B cell (primary cell): Measurements from ENCODE around the gene TRAF3. TPM values are rescaled to one million over a fixed set of nuclear protein-coding genes. Genes with fewer than 3 reads are reported as not detected.

Source experiments
- ATAC-seq: fragments of 200-7000 bp; cut with Tn5 transposase; one replicate; pipeline ENCODE4 v1.10.0; 2021; ENCODE audit warnings: low read depth, mild to moderate bottlenecking, moderate number of reproducible peaks, moderate library complexity
- CTCF ChIA-PET: fragments of 350-600 bp; sonication (Branson Sonifier 250); formaldehyde crosslinking; loops from one replicate; lab custom pipeline; 2021; ENCODE audit warnings: antibody characterized with exemption, inconsistent platforms; lab: Charles Lee
- POLR2A ChIA-PET: fragments of 350-600 bp; sonication (Branson Sonifier 250); formaldehyde crosslinking; loops from one replicate; lab custom pipeline; 2021; ENCODE audit warnings: antibody characterized with exemption; lab: Charles Lee
- DNase-seq: peaks from one replicate; pipeline ENCODE4 v3.0.0; 2013
- H2AFZ ChIP-seq: 2 replicates; pipeline ENCODE4 v1.6.1; 2012; ENCODE audit warnings: mild to moderate bottlenecking, low read depth, low read length; ENCODE audit not compliant: insufficient read depth, poor library complexity, severe bottlenecking
- H3K27ac ChIP-seq, 2 donors: 1 replicate in 1 of 2; 2 replicates in 1 of 2; pipeline ENCODE4 v1.5.1; 2012 to 2013; ENCODE audit warnings: low read length in 2 of 2, mild to moderate bottlenecking in 2 of 2, moderate library complexity in 1 of 2
- H3K27me3 ChIP-seq, 4 experiments: fragments of 200-600 bp in 1 of 4; sonication (generic) in 1 of 4; replicated peaks in 1 of 4; 1 replicate in 2 of 4; 2 replicates in 2 of 4; pipeline versions ENCODE4 v1.6.1 to v1.7.0; 2013 to 2016; ENCODE audit warnings: low read length in 3 of 4, mild to moderate bottlenecking in 2 of 4, mixed read lengths in 1 of 4, moderate library complexity in 1 of 4; ENCODE audit not compliant: insufficient read depth in 4 of 4, control insufficient read depth in 3 of 4; ENCODE audit errors: control extremely low read depth in 1 of 4
- H3K36me3 ChIP-seq, 2 experiments: replicated peaks in 1 of 2; 1 replicate in 1 of 2; 2 replicates in 1 of 2; pipeline versions ENCODE4 v1.6.1 to v1.7.1; 2013; ENCODE audit warnings: low read length in 1 of 2; ENCODE audit not compliant: insufficient read depth in 2 of 2, control insufficient read depth in 1 of 2; ENCODE audit errors: control extremely low read depth in 1 of 2, extremely low read depth in 1 of 2
- H3K4me1 ChIP-seq, 2 donors: fragments of 200-600 bp in 1 of 2; sonication (generic) in 1 of 2; 1 replicate in 1 of 2; 2 replicates in 1 of 2; pipeline versions ENCODE4 v1.5.1 to v1.6.1; 2013 to 2017; ENCODE audit warnings: low read length in 2 of 2; ENCODE audit not compliant: control insufficient read depth in 2 of 2, insufficient read depth in 2 of 2
- H3K4me2 ChIP-seq: replicated peaks from 2 replicates; pipeline ENCODE3; 2012; ENCODE audit warnings: mild to moderate bottlenecking, low read depth, low read length; ENCODE audit not compliant: poor library complexity, severe bottlenecking
- H3K4me3 ChIP-seq, 5 experiments: fragments of 200-600 bp in 1 of 5; sonication (generic) in 1 of 5; 1 replicate in 3 of 5; 2 replicates in 2 of 5; pipeline versions ENCODE4 v1.5.1 to v1.7.0; 2011 to 2016; ENCODE audit warnings: low read length in 4 of 5, mild to moderate bottlenecking in 4 of 5, low read depth in 2 of 5, control low read depth in 1 of 5, moderate library complexity in 1 of 5; ENCODE audit not compliant: insufficient read depth in 1 of 5; ENCODE audit errors: control extremely low read depth in 1 of 5, extremely low read depth in 1 of 5
- H3K79me2 ChIP-seq: fragments of 200-600 bp; sonication (generic); one replicate; pipeline ENCODE4 v1.6.0; 2016; ENCODE audit warnings: low read length; ENCODE audit not compliant: control insufficient read depth, insufficient read depth
- H3K9ac ChIP-seq: fragments of 200-600 bp; sonication (generic); 2 replicates; pipeline ENCODE4 v1.6.1; 2017; ENCODE audit warnings: mild to moderate bottlenecking, low read length, moderate library complexity
- H3K9me3 ChIP-seq, 3 donors: one replicate each; pipeline versions ENCODE4 v1.6.1 to v1.7.1; 2013; ENCODE audit warnings: low read length in 2 of 3; ENCODE audit not compliant: control insufficient read depth in 2 of 3, insufficient read depth in 1 of 3; ENCODE audit errors: control extremely low read depth in 1 of 3
- H4K20me1 ChIP-seq: 2 replicates; pipeline ENCODE4 v1.6.0; 2012; ENCODE audit warnings: mild to moderate bottlenecking, low read length; ENCODE audit not compliant: insufficient read depth, control insufficient read depth, poor library complexity, severe bottlenecking
- H3K27ac Mint-ChIP-seq: one replicate; pipeline ENCODE4 v1.8.0; 2021; ENCODE audit warnings: mixed read lengths
- H3K27me3 Mint-ChIP-seq: one replicate; pipeline ENCODE4 v1.8.0; 2021; ENCODE audit warnings: mixed read lengths
- H3K4me1 Mint-ChIP-seq: one replicate; pipeline ENCODE4 v1.8.0; 2021; ENCODE audit warnings: mixed read lengths
- H3K4me3 Mint-ChIP-seq: one replicate; pipeline ENCODE4 v1.8.0; 2021; ENCODE audit warnings: mixed read lengths
- H3K9me3 Mint-ChIP-seq: one replicate; pipeline ENCODE4 v1.8.0; 2022; ENCODE audit warnings: mixed read lengths; ENCODE audit not compliant: insufficient read depth
- EZH2 ChIP-seq: IDR thresholded peaks from 2 replicates; pipeline ENCODE4 v1.6.1; 2012; ENCODE audit warnings: borderline replicate concordance, low read depth, mild to moderate bottlenecking, moderate library complexity, low read length; ENCODE audit not compliant: insufficient read depth, poor library complexity, severe bottlenecking
- WGBS: methylation state at CpG from one replicate; pipeline ENCODE4 v1.1.5; 2013; ENCODE audit warnings: missing lambda C conversion rate; ENCODE audit not compliant: insufficient coverage; 5-methylcytosine and 5-hydroxymethylcytosine counted together
- intact Hi-C: fragments of 100-400 bp; cut with micrococcal nuclease; formaldehyde crosslinking; loops from one replicate; pipeline ENCODE4 v1.10.0; 2022
- polyA minus RNA-seq: library from RNA; depleted of rRNA, polyadenylated mRNA; stranded (reverse); fragments of >200 nt; gene quantifications from 2 replicates; pipeline ENCODE4 v1.2.3, GENCODE V29; 2012
- polyA plus RNA-seq: library from polyadenylated mRNA; depleted of rRNA; stranded (reverse); fragments of >200 nt; gene quantifications from 2 replicates; pipeline ENCODE4 v1.2.3, GENCODE V29; 2012
- total RNA-seq, 2 donors: library from RNA; stranded (reverse); fragments of 120-200 nt in 1 of 2; gene quantifications; 1 replicate in 1 of 2; 2 replicates in 1 of 2; pipeline versions ENCODE4 v1.2.3 to v1.2.4, GENCODE V29; 2013 to 2022
- TF ChIP-seq, protein P1 (sequence below): fragments of 200-600 bp; IDR thresholded peaks from one replicate; pipeline ENCODE4 v1.8.0; 2022; ENCODE audit warnings: antibody characterized with exemption, mild to moderate bottlenecking

Gene TRAF3
- total RNA-seq (89.8 and 102 TPM in 2 replicates), polyA plus RNA-seq (42.8 and 70.4 TPM in 2 replicates), polyA minus RNA-seq (48.8 and 64.9 TPM in 2 replicates)
- total RNA-seq (2013), result 35.5 TPM

GRCh38 chr14:102776761-102777710, at the start of gene TRAF3:
TRAF3 (plus strand) TSS chr14:102777449; CDS start chr14:102870202, 92,753 bp downstream.
- Mint-ChIP-seq H3K27me3 (no peaks in the 10 kb centered on the region), H3K4me1 (peaks cover 62% of the 10 kb centered on the region), H3K9me3 (no peaks in the 10 kb centered on the region), H3K4me3 (peak within 1 kb of the TSS; percentile 91), H3K27ac (peak within 1 kb of the TSS; percentile 93)
- CTCF ChIA-PET, result interaction anchor here (1.4 to 3.0 kb wide), 2 partner anchors 92 to 141 kb away, joined by 4 to 18 read pairs; no protein-coding TSS in a partner anchor
- peak within 1 kb of the TSS; percentile 57 to 90 (median 83) for H3K4me3 ChIP-seq
- WGBS, result 13% methylated on average over 163 of the region's 163 CpGs
- H2AFZ ChIP-seq, result peak within 1 kb of the TSS; percentile 58
- peaks cover 65 to 76% of the 10 kb centered on the region in 2 donors for H3K4me1 ChIP-seq
- peak within 1 kb of the TSS; percentile 95 to 97 for H3K27ac ChIP-seq
- peaks cover 0 to 10% of the 10 kb centered on the region in 2 experiments for H3K36me3 ChIP-seq
- peak; percentile 95 for DNase-seq
- H4K20me1 ChIP-seq, result peaks cover 34% of the 10 kb centered on the region
- TF ChIP-seq, protein P1, sequence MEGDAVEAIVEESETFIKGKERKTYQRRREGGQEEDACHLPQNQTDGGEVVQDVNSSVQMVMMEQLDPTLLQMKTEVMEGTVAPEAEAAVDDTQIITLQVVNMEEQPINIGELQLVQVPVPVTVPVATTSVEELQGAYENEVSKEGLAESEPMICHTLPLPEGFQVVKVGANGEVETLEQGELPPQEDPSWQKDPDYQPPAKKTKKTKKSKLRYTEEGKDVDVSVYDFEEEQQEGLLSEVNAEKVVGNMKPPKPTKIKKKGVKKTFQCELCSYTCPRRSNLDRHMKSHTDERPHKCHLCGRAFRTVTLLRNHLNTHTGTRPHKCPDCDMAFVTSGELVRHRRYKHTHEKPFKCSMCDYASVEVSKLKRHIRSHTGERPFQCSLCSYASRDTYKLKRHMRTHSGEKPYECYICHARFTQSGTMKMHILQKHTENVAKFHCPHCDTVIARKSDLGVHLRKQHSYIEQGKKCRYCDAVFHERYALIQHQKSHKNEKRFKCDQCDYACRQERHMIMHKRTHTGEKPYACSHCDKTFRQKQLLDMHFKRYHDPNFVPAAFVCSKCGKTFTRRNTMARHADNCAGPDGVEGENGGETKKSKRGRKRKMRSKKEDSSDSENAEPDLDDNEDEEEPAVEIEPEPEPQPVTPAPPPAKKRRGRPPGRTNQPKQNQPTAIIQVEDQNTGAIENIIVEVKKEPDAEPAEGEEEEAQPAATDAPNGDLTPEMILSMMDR, result no peak
- TF ChIP-seq EZH2, result no peak
- peaks cover 47% of the 10 kb centered on the region for H3K79me2 ChIP-seq
- POLR2A ChIA-PET, result no interaction called here
- intact Hi-C loops, result loop anchor here (1.0 to 10.0 kb wide), 3 partner anchors 9 to 1070 kb away; partner anchors contain the start of genes CDC42BPB and PPP1R13B
- peak; percentile 73 for ATAC-seq
- no peaks in the 10 kb centered on the region for H3K27me3 ChIP-seq
- no peaks in the 10 kb centered on the region for H3K9me3 ChIP-seq
- H3K9ac ChIP-seq, result peak within 1 kb of the TSS; percentile 95
- H3K4me2 ChIP-seq, result peak within 1 kb of the TSS; percentile 90
